Upper lobe of left lung (tissue), 4 donors: ENCODE data around the gene CRACDL.

ENCODE experiments used
- CTCF ChIP-seq, 6 experiments: fragments of 450-650 bp in 4 of 6; fragments of 200-600 bp in 2 of 6; sonication (generic) in 2 of 6; IDR thresholded peaks; one replicate each; pipeline ENCODE4 v1.5.1; 2016 to 2019; ENCODE audit warnings: antibody characterized with exemption in 6 of 6
- EP300 ChIP-seq, 4 donors: sonication (generic); formaldehyde crosslinking; IDR thresholded peaks; one replicate each; pipeline ENCODE4 v1.5.1; 2017; ENCODE audit warnings: antibody characterized with exemption in 4 of 4, control low read depth in 2 of 4

GRCh38 chr2:98808546-98808945 is 127.5 kb downstream of the CRACDL start:
- TF ChIP-seq CTCF (IDR thresholded peaks at IDR 0.05) (no peak), EP300 (IDR thresholded peaks at IDR 0.05) (no peak)
